HEK293 (cell line): ENCODE data around the gene PPAT.

Source experiments
- CTCF ChIA-PET: fragments of 350-600 bp; formaldehyde crosslinking; extraction: SDS; loops from one replicate; lab custom pipeline; 2021; ENCODE audit warnings: antibody characterized with exemption; lab: Yijun Ruan, JAX
- POLR2A ChIA-PET: fragments of 300-600 bp; formaldehyde crosslinking; extraction: SDS; loops from one replicate; lab custom pipeline; 2020; ENCODE audit warnings: antibody characterized with exemption, inconsistent platforms; lab: Yijun Ruan, JAX
- H3K27ac ChIP-seq: fragments of 200-500 bp; sonication (Bioruptor generic); 2 replicates; pipeline ENCODE4 v1.5.1; 2014; ENCODE audit warnings: low read depth, low read length, control low read depth, inconsistent platforms; ENCODE audit errors: extremely low read depth
- H3K36me3 ChIP-seq, 2 experiments: fragments of 200-500 bp in 1 of 2; sonication (Bioruptor generic) in 1 of 2; 1 replicate in 1 of 2; 2 replicates in 1 of 2; pipeline ENCODE4 v1.5.1; 2014 to 2017; ENCODE audit warnings: inconsistent platforms in 2 of 2, low read length in 2 of 2; ENCODE audit not compliant: control insufficient read depth in 2 of 2, insufficient read depth in 1 of 2
- H3K4me1 ChIP-seq: fragments of 200-500 bp; sonication (Bioruptor generic); 2 replicates; pipeline ENCODE4 v1.5.1; 2014; ENCODE audit warnings: mild to moderate bottlenecking, low read length, inconsistent platforms; ENCODE audit not compliant: control insufficient read depth, insufficient read depth
- H3K4me3 ChIP-seq: 2 replicates; pipeline ENCODE4 v1.5.1; 2011; ENCODE audit warnings: low read depth, mild to moderate bottlenecking, control low read depth, low read length, moderate library complexity
- H3K9me3 ChIP-seq: fragments of 200-500 bp; sonication (Bioruptor generic); 2 replicates; pipeline ENCODE4 v1.5.1; 2014; ENCODE audit warnings: low read depth, low read length, inconsistent platforms; ENCODE audit not compliant: control insufficient read depth, insufficient read depth
- EGR2 ChIP-seq: fragments of 450-650 bp; formaldehyde crosslinking; IDR thresholded peaks from 2 replicates; pipeline ENCODE4 v1.5.1; 2016; ENCODE audit warnings: low read depth, missing biosample characterization, missing genetic modification characterization
- ELK4 ChIP-seq: IDR thresholded peaks from 2 replicates; pipeline ENCODE4 v1.6.1; 2011; ENCODE audit warnings: mild to moderate bottlenecking, low read depth, low read length, borderline replicate concordance
- MZF1 ChIP-seq: fragments of 450-650 bp; formaldehyde crosslinking; IDR thresholded peaks from 2 replicates; pipeline ENCODE4 v1.5.1; 2017; ENCODE audit warnings: missing biosample characterization, missing genetic modification characterization, borderline replicate concordance
- ZBTB1 ChIP-seq: fragments of 450-650 bp; formaldehyde crosslinking; IDR thresholded peaks from 2 replicates; pipeline ENCODE4 v1.5.1; 2016; ENCODE audit warnings: missing biosample characterization, missing genetic modification characterization
- ZBTB11 ChIP-seq: fragments of 450-650 bp; formaldehyde crosslinking; conservative IDR thresholded peaks from 2 replicates; pipeline ENCODE4 v1.5.1; 2016; ENCODE audit warnings: low read depth, missing biosample characterization, missing genetic modification characterization
- ZBTB7A ChIP-seq: fragments of 450-650 bp; formaldehyde crosslinking; IDR thresholded peaks from 2 replicates; pipeline ENCODE4 v1.5.1; 2016; ENCODE audit warnings: low read depth, missing biosample characterization, missing genetic modification characterization
- ZNF221 ChIP-seq: fragments of 450-650 bp; formaldehyde crosslinking; IDR thresholded peaks from 2 replicates; pipeline ENCODE4 v1.5.1; 2017; ENCODE audit warnings: missing biosample characterization, missing genetic modification characterization, borderline replicate concordance
- ZNF391 ChIP-seq: fragments of 450-650 bp; formaldehyde crosslinking; IDR thresholded peaks from 2 replicates; pipeline ENCODE4 v1.5.1; 2016; ENCODE audit warnings: low read depth, missing biosample characterization, missing genetic modification characterization, borderline replicate concordance
- ZNF426 ChIP-seq: fragments of 450-650 bp; formaldehyde crosslinking; IDR thresholded peaks from 2 replicates; pipeline ENCODE4 v1.5.1; 2017; ENCODE audit warnings: missing biosample characterization, missing genetic modification characterization, mild to moderate bottlenecking, inconsistent platforms, moderate library complexity
- ZNF645 ChIP-seq: fragments of 450-650 bp; formaldehyde crosslinking; IDR thresholded peaks from 2 replicates; pipeline ENCODE4; 2016; ENCODE audit warnings: missing biosample characterization, missing genetic modification characterization
- ZNF660 ChIP-seq: fragments of 450-650 bp; IDR thresholded peaks from 2 replicates; pipeline ENCODE4 v1.5.1; 2018; ENCODE audit warnings: missing biosample characterization, mild to moderate bottlenecking, missing genetic modification characterization
- ZNF692 ChIP-seq: fragments of 450-650 bp; formaldehyde crosslinking; IDR thresholded peaks from 2 replicates; pipeline ENCODE4 v1.5.1; 2016; ENCODE audit warnings: missing biosample characterization, missing genetic modification characterization
- TF ChIP-seq, protein P1 (sequence below): fragments of 450-650 bp; formaldehyde crosslinking; IDR thresholded peaks from 2 replicates; pipeline ENCODE4 v1.5.1; 2016; ENCODE audit warnings: missing biosample characterization, missing genetic modification characterization, low read depth
- TF ChIP-seq, protein P2 (sequence below): fragments of 450-650 bp; formaldehyde crosslinking; IDR thresholded peaks from 2 replicates; pipeline ENCODE4 v1.5.1; 2017; ENCODE audit warnings: missing biosample characterization, missing genetic modification characterization
- TF ChIP-seq, protein P3 (sequence below): sonication (generic); formaldehyde crosslinking; IDR thresholded peaks from 2 replicates; pipeline ENCODE4 v1.8.1; 2022; ENCODE audit warnings: mild to moderate bottlenecking, moderate library complexity, missing genetic modification reagents
- TF ChIP-seq, protein P4 (sequence below): fragments of 450-650 bp; formaldehyde crosslinking; IDR thresholded peaks from 2 replicates; pipeline ENCODE4 v1.5.1; 2016; ENCODE audit warnings: missing biosample characterization, missing genetic modification characterization

The PPAT gene

DNA sequence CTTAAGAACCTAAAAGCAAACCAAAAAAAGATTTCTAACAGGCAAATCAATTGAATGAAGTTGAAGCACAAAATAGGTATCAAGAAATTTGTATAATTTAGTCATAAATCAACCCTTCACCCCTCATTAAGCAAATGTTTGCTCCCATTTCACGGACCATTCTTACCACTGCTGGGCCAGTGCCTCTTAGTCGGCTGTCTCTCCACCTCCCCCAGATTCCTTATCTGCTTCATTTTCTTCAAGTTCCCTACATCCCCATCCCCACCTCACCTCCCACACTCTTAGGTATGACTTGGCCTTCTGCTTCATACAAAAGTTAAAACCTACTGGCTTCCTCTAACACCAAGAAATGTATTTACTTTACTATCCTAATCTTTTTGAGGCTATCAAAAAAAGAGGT lies 60.0 kb downstream of the PPAT start:
- Histone ChIP-seq H3K9me3 (no peaks in the 10 kb centered on the region), H3K36me3 (peaks cover 0 to 34% of the 10 kb centered on the region in 2 experiments; a peak in 2 of 3 replicates), H3K4me3 (no peak overlapping the region), H3K27ac (no peak overlapping the region), H3K4me1 (no peaks in the 10 kb centered on the region)
- TF ChIP-seq MZF1 (tag by site-specific recombination) (0 out of 2 replicates have a peak, but pooled peaks have one; percentile 58), EGR2 (peak; percentile 49)
- TF ChIP-seq, protein P1, sequence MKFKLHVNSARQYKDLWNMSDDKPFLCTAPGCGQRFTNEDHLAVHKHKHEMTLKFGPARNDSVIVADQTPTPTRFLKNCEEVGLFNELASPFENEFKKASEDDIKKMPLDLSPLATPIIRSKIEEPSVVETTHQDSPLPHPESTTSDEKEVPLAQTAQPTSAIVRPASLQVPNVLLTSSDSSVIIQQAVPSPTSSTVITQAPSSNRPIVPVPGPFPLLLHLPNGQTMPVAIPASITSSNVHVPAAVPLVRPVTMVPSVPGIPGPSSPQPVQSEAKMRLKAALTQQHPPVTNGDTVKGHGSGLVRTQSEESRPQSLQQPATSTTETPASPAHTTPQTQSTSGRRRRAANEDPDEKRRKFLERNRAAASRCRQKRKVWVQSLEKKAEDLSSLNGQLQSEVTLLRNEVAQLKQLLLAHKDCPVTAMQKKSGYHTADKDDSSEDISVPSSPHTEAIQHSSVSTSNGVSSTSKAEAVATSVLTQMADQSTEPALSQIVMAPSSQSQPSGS (tag by site-specific recombination), result no peak
- ChIA-PET POLR2A (interaction anchor here (1.2 kb wide), 1 partner anchor 12 kb away, joined by 5 read pairs; the partner anchor contains the start of gene AASDH), CTCF (interaction anchor here (1.0 kb wide), 1 partner anchor 454 kb away, joined by 3 read pairs; no protein-coding TSS in a partner anchor)

GRCh38 chr4:56374956-56375355 lies 60.5 kb downstream of the PPAT start:
- POLR2A ChIA-PET, result interaction anchor here (1.2 kb wide), 1 partner anchor 12 kb away, joined by 5 read pairs; the partner anchor contains the start of gene AASDH
- no peak for TF ChIP-seq ZBTB11 (tag by site-specific recombination)
- no peak for TF ChIP-seq ZBTB1 (tag by site-specific recombination)
- TF ChIP-seq, protein P2, sequence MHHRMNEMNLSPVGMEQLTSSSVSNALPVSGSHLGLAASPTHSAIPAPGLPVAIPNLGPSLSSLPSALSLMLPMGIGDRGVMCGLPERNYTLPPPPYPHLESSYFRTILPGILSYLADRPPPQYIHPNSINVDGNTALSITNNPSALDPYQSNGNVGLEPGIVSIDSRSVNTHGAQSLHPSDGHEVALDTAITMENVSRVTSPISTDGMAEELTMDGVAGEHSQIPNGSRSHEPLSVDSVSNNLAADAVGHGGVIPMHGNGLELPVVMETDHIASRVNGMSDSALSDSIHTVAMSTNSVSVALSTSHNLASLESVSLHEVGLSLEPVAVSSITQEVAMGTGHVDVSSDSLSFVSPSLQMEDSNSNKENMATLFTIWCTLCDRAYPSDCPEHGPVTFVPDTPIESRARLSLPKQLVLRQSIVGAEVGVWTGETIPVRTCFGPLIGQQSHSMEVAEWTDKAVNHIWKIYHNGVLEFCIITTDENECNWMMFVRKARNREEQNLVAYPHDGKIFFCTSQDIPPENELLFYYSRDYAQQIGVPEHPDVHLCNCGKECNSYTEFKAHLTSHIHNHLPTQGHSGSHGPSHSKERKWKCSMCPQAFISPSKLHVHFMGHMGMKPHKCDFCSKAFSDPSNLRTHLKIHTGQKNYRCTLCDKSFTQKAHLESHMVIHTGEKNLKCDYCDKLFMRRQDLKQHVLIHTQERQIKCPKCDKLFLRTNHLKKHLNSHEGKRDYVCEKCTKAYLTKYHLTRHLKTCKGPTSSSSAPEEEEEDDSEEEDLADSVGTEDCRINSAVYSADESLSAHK (tag by site-specific recombination), result no peak
- TF ChIP-seq ZNF660 (tag by site-specific recombination), result no peak
- no peak for TF ChIP-seq ZBTB7A (tag by site-specific recombination)
- TF ChIP-seq, protein P3, sequence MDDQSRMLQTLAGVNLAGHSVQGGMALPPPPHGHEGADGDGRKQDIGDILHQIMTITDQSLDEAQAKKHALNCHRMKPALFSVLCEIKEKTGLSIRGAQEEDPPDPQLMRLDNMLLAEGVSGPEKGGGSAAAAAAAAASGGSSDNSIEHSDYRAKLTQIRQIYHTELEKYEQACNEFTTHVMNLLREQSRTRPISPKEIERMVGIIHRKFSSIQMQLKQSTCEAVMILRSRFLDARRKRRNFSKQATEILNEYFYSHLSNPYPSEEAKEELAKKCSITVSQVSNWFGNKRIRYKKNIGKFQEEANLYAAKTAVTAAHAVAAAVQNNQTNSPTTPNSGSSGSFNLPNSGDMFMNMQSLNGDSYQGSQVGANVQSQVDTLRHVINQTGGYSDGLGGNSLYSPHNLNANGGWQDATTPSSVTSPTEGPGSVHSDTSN (CRISPR knock-in tag), result no peak
- no peak for TF ChIP-seq ZNF692 (tag by site-specific recombination)
- no peak for TF ChIP-seq ZNF391 (tag by site-specific recombination)
- TF ChIP-seq ZNF426 (tag by site-specific recombination), result no peak
- TF ChIP-seq ZNF645, result no peak
- TF ChIP-seq ZNF221 (tag by site-specific recombination), result no peak
- TF ChIP-seq, protein P4, sequence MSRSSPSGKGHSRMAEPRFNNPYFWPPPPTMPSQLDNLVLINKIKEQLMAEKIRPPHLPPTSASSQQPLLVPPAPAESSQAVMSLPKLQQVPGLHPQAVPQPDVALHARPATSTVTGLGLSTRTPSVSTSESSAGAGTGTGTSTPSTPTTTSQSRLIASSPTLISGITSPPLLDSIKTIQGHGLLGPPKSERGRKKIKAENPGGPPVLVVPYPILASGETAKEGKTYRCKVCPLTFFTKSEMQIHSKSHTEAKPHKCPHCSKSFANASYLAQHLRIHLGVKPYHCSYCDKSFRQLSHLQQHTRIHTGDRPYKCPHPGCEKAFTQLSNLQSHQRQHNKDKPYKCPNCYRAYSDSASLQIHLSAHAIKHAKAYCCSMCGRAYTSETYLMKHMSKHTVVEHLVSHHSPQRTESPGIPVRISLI (tag by site-specific recombination), result no peak
- TF ChIP-seq ELK4, result no peak

More at GRCh38 chr4:56374956-56375355, 60.5 kb downstream of the PPAT start:
- H3K4me1 ChIP-seq, result no peaks in the 10 kb centered on the region
- no peak overlapping the region for H3K4me3 ChIP-seq
- peaks cover 0 to 34% of the 10 kb centered on the region in 2 experiments; a peak in 2 of 3 replicates for H3K36me3 ChIP-seq
- no peaks in the 10 kb centered on the region for H3K9me3 ChIP-seq
- H3K27ac ChIP-seq, result no peak overlapping the region
- CTCF ChIA-PET, result interaction anchor here (0.6 to 1.0 kb wide), 2 partner anchors 454 to 579 kb away, joined by 3 read pairs; no protein-coding TSS in a partner anchor
